ENCODE results near the gene FOXP1.

FOXP1 gene

GRCh38 chr3:71052716-71053115, 530.8 kb downstream of the FOXP1 start:
- no peak for DNase-seq
- Mint-ChIP-seq H3K4me1 (ENCODE audit: low read depth) (peaks cover 99% of the 10 kb centered on the region), H3K36me3 (ENCODE audit: low read depth) (peaks cover 91% of the 10 kb centered on the region), H3K27me3 (no peaks in the 10 kb centered on the region), H3K27ac (no peak overlapping the region), H3K9me3 (no peaks in the 10 kb centered on the region), H3K4me3 (no peak overlapping the region)

DNA sequence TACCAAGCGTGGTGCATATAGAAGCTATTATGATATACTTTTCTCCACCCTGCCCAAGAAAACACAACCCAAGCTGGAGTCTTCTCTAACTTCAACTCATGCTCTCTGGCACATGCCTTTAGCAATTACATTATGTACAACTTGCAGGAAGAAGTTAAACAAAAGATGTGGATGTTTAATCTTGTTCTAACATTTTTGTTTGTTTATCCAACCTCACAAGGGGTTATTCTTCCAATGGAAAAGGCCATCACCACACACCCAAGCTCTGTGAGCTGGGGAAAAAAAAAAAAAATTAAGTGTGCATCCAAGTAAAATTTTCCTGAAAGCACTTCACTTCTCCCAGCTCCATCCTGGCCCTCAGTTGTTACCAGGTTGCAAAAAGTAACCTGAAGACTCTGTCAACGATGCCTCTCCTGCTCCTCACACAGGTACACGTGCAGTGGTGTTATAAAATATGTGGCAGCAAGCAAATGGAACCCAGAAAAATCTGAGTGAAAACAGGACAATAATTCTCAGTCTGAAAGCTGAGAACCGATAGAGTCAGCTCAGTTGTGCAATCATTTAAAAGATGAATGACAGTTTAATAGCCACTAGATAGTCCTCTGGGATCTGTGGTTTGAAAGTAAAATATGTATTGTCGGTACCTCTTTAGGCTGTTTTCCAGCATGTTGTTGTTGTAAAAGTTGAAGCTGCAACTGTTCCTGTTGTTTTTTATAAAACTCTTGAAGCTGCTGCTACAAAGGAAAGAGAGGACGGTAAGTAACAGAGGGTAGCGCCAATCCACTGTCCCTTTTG, 531.4 kb downstream of the FOXP1 start:
- no peak for DNase-seq
- Mint-ChIP-seq H3K4me3 (peak overlapping the region; percentile 64), H3K27me3 (no peaks in the 10 kb centered on the region), H3K36me3 (ENCODE audit: low read depth) (peaks cover 97% of the 10 kb centered on the region), H3K27ac (no peak overlapping the region), H3K9me3 (no peaks in the 10 kb centered on the region), H3K4me1 (ENCODE audit: low read depth) (peaks cover 100% of the 10 kb centered on the region)

- Mint-ChIP-seq H3K27ac (no peak overlapping the region), H3K4me3 (peak overlapping the region; percentile 64)
Observed at GRCh38 chr3:71051259-71051595, 532.3 kb downstream of the FOXP1 start.

GRCh38 chr3:71050538-71051258, 532.8 kb downstream of the FOXP1 start:
- H3K9me3 Mint-ChIP-seq: no peaks in the 10 kb centered on the region
- H3K36me3 Mint-ChIP-seq (ENCODE audit: low read depth): peaks cover 100% of the 10 kb centered on the region
- no peak overlapping the region for H3K27ac Mint-ChIP-seq
- H3K4me3 Mint-ChIP-seq: peak overlapping the region; percentile 64
- H3K27me3 Mint-ChIP-seq: no peaks in the 10 kb centered on the region
- no peak for DNase-seq
- H3K4me1 Mint-ChIP-seq (ENCODE audit: low read depth): peaks cover 100% of the 10 kb centered on the region

More at GRCh38 chr3:71051259-71051595, 532.3 kb downstream of the FOXP1 start:
- peaks cover 100% of the 10 kb centered on the region for H3K4me1 Mint-ChIP-seq (ENCODE audit: low read depth)
- H3K9me3 Mint-ChIP-seq: no peaks in the 10 kb centered on the region
- H3K27me3 Mint-ChIP-seq: no peaks in the 10 kb centered on the region
- peaks cover 100% of the 10 kb centered on the region for H3K36me3 Mint-ChIP-seq (ENCODE audit: low read depth)
- DNase-seq: no peak

- H3K9me3 Mint-ChIP-seq: no peaks in the 10 kb centered on the region
- H3K36me3 Mint-ChIP-seq (ENCODE audit: low read depth): peaks cover 100% of the 10 kb centered on the region
- peak overlapping the region; percentile 11 for H3K4me3 Mint-ChIP-seq
- no peak for DNase-seq
- no peaks in the 10 kb centered on the region for H3K27me3 Mint-ChIP-seq
- H3K27ac Mint-ChIP-seq: no peak overlapping the region
- H3K4me1 Mint-ChIP-seq (ENCODE audit: low read depth): peaks cover 100% of the 10 kb centered on the region
Observed at GRCh38 chr3:71050166-71050537, 533.4 kb downstream of the FOXP1 start.

DNA sequence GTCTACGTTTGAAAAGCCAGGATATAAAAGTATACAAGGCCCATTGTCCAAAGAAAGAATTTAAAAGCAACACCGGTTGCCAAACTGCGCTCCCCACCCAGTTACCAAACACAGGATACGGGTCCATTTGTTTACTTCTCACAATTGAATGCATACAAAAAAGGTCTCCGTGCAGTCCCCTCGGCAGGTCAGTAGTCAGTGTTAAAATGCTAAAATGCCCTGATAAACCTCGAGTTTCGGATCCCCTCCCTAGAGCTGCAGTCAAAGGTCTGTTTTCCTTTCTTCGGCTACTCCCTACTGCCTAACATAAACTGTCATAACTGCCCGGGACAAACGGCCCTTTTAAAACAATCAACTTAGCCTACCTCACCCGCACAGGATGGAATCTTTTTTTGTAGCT, 534.6 kb downstream of the FOXP1 start:
- no peak for DNase-seq
- Mint-ChIP-seq H3K27ac (no peak overlapping the region), H3K4me3 (no peak overlapping the region), H3K9me3 (no peaks in the 10 kb centered on the region), H3K36me3 (ENCODE audit: low read depth) (peaks cover 100% of the 10 kb centered on the region), H3K27me3 (no peaks in the 10 kb centered on the region), H3K4me1 (ENCODE audit: low read depth) (peaks cover 100% of the 10 kb centered on the region)

DNA sequence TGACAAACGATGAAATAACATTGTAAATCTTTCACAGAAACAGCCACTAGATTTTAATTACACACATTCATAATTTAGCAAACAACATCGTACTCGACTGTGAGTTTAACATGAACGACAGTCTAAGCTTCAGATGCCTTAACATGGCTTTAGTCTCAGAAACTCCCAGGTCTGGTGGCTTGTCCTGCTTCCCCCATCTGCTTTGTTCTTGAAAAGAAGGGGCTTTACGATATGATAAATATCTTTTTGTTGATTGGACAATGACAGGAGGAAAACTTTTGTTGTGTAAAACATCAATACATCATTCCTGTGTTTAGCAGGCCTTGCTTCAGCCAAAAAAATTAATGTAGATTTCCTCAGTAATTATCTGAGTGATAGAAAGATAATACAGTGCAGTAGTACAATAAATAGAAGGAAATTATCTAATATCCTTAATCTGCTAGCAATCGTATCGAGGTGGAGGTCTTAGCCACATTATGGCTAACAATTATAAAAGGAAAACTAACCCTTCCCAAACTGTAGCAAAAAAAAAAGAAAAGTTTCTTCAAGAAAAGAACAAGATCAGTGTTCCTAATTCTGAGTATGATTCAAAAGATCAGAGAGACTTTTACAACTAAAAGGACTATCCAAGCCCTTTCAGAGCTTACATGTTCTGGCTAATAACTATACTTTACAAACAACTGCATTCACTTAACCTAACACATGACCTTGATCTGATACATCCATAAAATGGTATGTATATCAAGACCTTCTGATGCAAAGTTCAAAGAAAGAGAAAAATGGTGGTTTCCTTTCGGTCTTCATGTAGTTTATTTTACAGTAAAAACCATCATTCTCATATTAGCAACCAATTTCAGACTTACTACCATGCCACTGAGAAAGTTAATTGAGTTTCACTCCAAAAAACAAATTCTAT, 535.7 kb downstream of the FOXP1 start:
- Mint-ChIP-seq H3K9me3 (no peaks in the 10 kb centered on the region), H3K4me1 (ENCODE audit: low read depth) (peaks cover 98% of the 10 kb centered on the region), H3K27ac (no peak overlapping the region), H3K27me3 (no peaks in the 10 kb centered on the region), H3K36me3 (ENCODE audit: low read depth) (peaks cover 100% of the 10 kb centered on the region), H3K4me3 (peak overlapping the region; percentile 20)
- no peak for DNase-seq

GRCh38 chr3:71046791-71047190, 536.7 kb downstream of the FOXP1 start:
- Mint-ChIP-seq H3K9me3 (no peaks in the 10 kb centered on the region), H3K36me3 (ENCODE audit: low read depth) (peaks cover 100% of the 10 kb centered on the region), H3K27ac (no peak overlapping the region), H3K4me1 (ENCODE audit: low read depth) (peaks cover 97% of the 10 kb centered on the region), H3K27me3 (no peaks in the 10 kb centered on the region), H3K4me3 (no peak overlapping the region)
- DNase-seq: no peak

GRCh38 chr3:71045917-71046282, 537.6 kb downstream of the FOXP1 start:
- Mint-ChIP-seq H3K4me3 (peak overlapping the region; percentile 20), H3K4me1 (ENCODE audit: low read depth) (peaks cover 96% of the 10 kb centered on the region), H3K27me3 (no peaks in the 10 kb centered on the region), H3K9me3 (no peaks in the 10 kb centered on the region), H3K27ac (no peak overlapping the region), H3K36me3 (ENCODE audit: low read depth) (peaks cover 99% of the 10 kb centered on the region)
- no peak for DNase-seq

- Mint-ChIP-seq H3K9me3 (no peaks in the 10 kb centered on the region), H3K36me3 (ENCODE audit: low read depth) (peaks cover 99% of the 10 kb centered on the region), H3K4me3 (peak overlapping the region; percentile 20), H3K27ac (no peak overlapping the region), H3K4me1 (ENCODE audit: low read depth) (peaks cover 96% of the 10 kb centered on the region), H3K27me3 (no peaks in the 10 kb centered on the region)
- DNase-seq: no peak
Observed at GRCh38 chr3:71045212-71045916, 538.2 kb downstream of the FOXP1 start.

GRCh38 chr3:71042759-71043158, 540.8 kb downstream of the FOXP1 start:
- H3K9me3 Mint-ChIP-seq: no peaks in the 10 kb centered on the region
- no peaks in the 10 kb centered on the region for H3K27me3 Mint-ChIP-seq
- H3K36me3 Mint-ChIP-seq (ENCODE audit: low read depth): peaks cover 98% of the 10 kb centered on the region
- DNase-seq: no peak
- H3K4me1 Mint-ChIP-seq (ENCODE audit: low read depth): peaks cover 95% of the 10 kb centered on the region
- no peak overlapping the region for H3K27ac Mint-ChIP-seq
- H3K4me3 Mint-ChIP-seq: no peak overlapping the region

DNA sequence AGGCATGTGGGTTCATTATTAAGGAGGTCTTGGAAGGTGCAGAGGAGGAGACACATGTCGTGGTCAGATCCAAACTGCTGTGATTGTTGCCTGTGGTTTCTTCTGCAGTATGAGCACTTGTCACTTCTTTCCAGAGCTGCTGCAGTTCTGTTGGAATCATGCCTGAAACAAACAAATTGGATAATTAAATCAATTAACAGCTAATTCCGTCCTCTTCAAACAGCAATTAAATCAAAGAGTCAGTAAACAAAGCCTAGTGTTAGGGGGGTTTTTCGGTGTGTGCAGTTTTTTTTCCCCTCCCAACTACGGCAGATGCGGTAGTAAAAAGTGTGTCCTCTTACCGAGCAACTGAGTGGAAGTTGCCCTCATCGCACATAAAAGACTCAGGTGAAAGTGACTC, 542.2 kb downstream of the FOXP1 start:
- Mint-ChIP-seq H3K27ac (peak overlapping the region; percentile 51), H3K36me3 (ENCODE audit: low read depth) (peaks cover 98% of the 10 kb centered on the region), H3K4me3 (no peak overlapping the region), H3K4me1 (ENCODE audit: low read depth) (peaks cover 94% of the 10 kb centered on the region), H3K9me3 (no peaks in the 10 kb centered on the region), H3K27me3 (no peaks in the 10 kb centered on the region)
- no peak for DNase-seq

DNA sequence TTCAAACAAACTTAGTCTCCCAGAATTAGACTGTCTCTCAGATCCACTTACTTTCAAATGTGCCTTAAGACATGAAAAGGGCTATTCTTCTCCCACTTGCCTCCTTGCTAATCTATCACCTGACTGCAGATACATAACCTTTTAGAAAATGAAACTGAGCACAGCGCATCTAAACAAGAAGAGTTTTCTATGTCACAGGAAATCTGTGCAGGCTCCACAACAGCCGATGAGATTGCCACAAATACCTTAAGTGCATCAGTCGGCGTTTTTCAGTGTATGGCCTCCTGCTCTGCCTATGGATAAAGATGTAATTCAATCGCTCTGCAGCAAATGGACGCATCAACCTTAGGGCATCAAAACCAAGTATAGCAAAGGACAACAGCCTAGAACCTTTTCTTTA, 544.2 kb downstream of the FOXP1 start:
- peaks cover 93% of the 10 kb centered on the region for H3K4me1 Mint-ChIP-seq (ENCODE audit: low read depth)
- DNase-seq: no peak
- H3K27ac Mint-ChIP-seq: peak overlapping the region; percentile 74
- no peaks in the 10 kb centered on the region for H3K27me3 Mint-ChIP-seq
- H3K4me3 Mint-ChIP-seq: no peak overlapping the region
- no peaks in the 10 kb centered on the region for H3K9me3 Mint-ChIP-seq
- peaks cover 98% of the 10 kb centered on the region for H3K36me3 Mint-ChIP-seq (ENCODE audit: low read depth)

GRCh38 chr3:71037775-71038174, 545.8 kb downstream of the FOXP1 start:
- no peaks in the 10 kb centered on the region for H3K27me3 Mint-ChIP-seq
- H3K27ac Mint-ChIP-seq: peak overlapping the region; percentile 74
- no peak for DNase-seq
- peaks cover 98% of the 10 kb centered on the region for H3K36me3 Mint-ChIP-seq (ENCODE audit: low read depth)
- H3K9me3 Mint-ChIP-seq: no peaks in the 10 kb centered on the region
- no peak overlapping the region for H3K4me3 Mint-ChIP-seq
- peaks cover 95% of the 10 kb centered on the region for H3K4me1 Mint-ChIP-seq (ENCODE audit: low read depth)
